ENCODE measurements around the gene GAR1.
"Not testable (repeated sequence)": the region's sequence is repeated elsewhere in the genome, so short reads cannot be mapped to it uniquely, and the experiment has no call there.

The GAR1 gene

DNA sequence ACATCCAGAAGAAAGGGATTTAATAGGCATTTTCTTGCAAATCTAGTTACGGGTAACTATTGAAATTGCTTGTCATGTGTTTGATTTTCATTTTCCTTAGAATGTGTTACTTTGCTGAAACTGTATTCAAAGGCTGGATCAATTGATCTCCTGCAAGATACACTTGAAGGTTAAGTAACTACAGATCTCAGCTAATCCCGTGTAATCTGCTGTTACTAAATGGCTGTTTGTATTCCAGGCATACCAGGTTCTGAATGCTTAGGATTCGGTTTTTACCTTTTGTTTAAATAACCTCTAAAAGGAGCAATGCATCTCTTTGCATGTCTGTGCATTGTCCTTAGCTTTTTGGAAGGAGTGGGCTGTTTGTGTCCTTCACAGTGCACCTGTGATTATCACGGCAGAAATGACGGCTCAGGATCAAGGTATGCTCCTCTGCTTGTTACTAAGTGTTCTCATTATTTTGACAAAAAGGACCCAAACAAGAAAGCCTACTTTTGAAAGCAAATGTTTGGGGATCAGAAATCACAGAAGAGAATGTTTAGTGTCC, 32.4 kb downstream of the GAR1 start, which contains the start of gene LRIT3:
Gene LRIT3, plus strand, starts transcription at position 212 of the 547 bp plus-strand sequence. Its CDS starts 95 bp downstream, at position 307.
- no peak for DNase-seq

DNA sequence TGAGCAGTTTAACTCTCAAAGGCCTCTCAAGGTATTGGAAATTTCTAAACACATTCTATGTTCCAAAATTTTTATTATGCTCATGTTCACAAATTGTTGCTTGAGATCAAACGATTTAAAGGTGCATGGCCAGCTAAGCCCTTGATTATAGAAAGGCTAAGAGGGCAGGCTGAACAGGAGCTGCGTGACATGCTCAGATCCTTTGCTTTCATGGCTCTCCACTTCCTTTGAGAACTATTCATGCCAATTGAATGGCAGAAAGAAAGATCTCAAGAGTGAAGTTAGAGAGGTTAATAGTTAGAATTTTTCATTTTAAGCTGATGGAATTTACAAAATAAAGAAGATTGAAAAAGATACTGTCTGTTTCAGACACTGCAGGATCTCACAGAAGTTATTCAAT, 32.9 kb downstream of the GAR1 start:
- DNase-seq = no peak

GRCh38 chr4:109850601-109851000, 35.0 kb downstream of the GAR1 start:
- no peak for DNase-seq

- not testable (repeated sequence) for DNase-seq
These were observed 44.1 kb downstream of the GAR1 start for GRCh38 chr4:109859426-109860300.

- DNase-seq = no peak
These were observed 45.7 kb downstream of the GAR1 start for GRCh38 chr4:109861271-109861670.

DNA sequence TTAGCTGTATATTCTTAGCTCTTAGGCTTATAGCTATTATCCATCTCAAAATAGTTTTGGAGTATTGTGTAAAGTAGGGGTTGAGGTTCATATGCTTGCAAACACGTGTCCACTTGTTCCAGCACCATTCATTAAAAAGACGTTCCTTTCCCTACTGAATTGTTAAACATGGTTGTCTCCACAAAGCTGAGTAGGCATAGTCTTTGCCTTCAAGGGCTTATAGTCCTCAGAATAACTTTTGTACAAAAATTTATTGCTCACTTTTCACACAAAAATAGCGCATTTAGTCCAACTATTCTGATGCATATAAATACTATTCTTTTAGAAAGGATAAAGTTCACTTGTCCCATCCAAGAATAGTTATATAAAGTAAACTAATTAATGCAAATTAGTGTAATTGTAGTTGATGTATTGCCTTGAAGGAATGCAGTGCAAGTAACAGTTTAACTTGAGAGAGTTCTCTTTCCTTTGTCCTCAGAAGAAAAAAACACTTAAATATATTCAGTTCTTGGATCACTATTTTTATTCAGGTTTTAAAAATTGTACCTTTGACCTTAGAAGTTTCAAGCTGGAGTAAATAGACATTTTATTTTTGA, 46.5 kb downstream of the GAR1 start:
- no peak for DNase-seq

DNA sequence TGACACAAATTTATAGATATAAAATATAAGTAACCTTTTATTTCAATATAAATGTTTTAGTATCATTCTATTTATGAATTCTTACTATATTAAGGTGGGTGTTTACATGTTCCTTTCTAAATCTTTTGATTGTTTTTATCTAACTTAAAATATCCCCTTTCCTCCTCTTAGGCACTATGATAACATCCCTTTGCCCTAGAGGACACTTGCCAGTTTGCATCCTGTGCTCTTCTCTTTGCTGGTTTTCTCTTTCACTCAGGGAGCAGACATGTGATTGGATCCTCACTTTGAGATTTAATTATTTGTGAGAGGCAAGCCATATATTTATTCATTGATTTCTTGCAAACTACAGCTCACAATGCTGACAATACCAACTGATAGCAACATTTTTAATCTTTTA, 48.6 kb downstream of the GAR1 start:
- no peak for DNase-seq

DNA sequence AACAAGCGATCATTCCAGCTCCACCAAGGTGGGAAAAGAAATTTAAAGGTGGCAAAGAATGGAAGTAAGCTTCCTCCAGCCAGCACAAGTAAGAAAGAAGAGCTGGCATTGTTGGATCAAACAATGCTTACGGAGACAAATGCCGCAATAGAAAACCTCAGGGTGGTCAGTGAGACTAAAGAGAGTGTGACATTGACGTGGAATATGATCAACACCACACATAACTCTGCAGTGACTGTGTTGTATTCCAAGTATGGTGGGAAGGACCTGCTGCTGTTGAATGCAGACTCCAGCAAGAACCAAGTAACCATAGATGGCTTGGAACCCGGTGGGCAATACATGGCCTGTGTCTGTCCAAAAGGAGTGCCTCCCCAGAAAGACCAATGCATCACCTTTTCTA, 54.5 kb downstream of the GAR1 start:
- DNase-seq = no peak

DNA sequence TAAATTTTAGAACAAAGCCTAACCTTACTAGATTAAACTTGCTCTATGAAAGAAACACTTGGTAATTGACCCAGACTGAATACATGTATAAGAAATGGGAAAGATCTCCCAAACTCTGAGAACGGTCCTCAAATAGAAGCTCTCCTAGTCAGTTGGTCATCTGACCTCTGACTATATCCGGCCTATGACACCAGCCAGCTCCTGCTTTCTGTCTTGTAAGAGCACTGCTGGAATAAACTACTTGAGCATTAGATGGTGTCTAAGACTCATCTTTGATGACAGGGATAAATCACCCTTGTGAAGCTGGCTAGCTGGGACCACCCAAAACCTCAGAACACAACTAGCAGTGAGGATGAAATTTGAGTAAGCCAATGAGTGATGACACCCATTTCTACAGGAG, 56.5 kb downstream of the GAR1 start:
- no peak for DNase-seq

- DNase-seq = no peak
These were observed 57.5 kb downstream of the GAR1 start for GRCh38 chr4:109872950-109873656.

DNA sequence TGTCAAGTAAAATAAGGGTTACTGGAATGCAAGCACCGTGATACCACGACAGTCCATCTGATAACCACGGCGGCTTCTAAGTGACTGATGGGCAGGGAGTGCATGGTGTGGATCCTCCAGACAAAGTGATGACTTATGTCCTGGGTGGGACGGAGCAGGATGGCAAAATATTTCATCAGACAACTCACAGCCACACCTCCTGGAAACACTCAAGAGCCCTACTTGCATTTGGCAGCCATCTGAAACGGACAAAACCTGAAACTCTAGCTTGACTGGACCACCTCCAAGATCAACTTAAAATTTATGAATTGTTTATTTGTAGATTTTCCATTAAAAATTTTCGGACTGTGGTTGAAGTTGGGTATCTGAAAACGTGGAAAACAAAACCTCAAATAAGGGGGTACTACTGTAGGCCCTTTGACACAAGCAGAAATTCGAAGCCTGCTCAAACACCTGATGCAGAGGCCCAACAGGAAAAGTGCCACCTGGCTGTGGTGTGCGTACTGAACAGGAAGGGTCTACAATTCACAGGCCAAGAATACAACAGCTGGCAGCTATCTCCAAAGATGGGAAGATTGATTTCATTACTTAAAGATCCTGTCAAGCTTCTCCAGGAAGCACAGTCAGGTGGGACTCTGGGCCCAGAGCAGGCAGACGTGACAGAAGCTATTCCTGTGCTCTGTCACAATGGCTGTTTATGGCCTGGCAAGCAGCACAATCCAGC, 58.4 kb downstream of the GAR1 start:
- no peak for DNase-seq

All from NCI-H2227 treated with DMSO at 0.1 percent for 48 hours (cell line).